ENCODE measurements around the gene PEPD.

The PEPD gene

GRCh38 chr19:33348301-33349010 lies 173.1 kb downstream of the PEPD start:
- no peak for DNase-seq
- no peak overlapping the region for H3K4me2 ChIP-seq (ENCODE audit: low read depth, low read length)

GRCh38 chr19:33347300-33347699 lies 174.3 kb downstream of the PEPD start:
- no peak for TF ChIP-seq EZH2 (optimal IDR thresholded peaks at IDR 0.05; ENCODE audit: low read depth, low read length)
- H3K27me3 ChIP-seq (replicated peaks; ENCODE audit: insufficient read depth, low read length) = peaks cover 94% of the 10 kb centered on the region
- H4K20me1 ChIP-seq (ENCODE audit: insufficient read depth, low read length) = no peaks in the 10 kb centered on the region
- no peak for DNase-seq
- H2AFZ ChIP-seq (ENCODE audit: low read length) = no peak overlapping the region
- no peak overlapping the region for H3K27ac ChIP-seq (ENCODE audit: low read length)
- no peaks in the 10 kb centered on the region for H3K9me3 ChIP-seq (replicated peaks; ENCODE audit: insufficient read depth, low read length)
- H3K4me1 ChIP-seq (ENCODE audit: low read length) = no peaks in the 10 kb centered on the region
- H3K9ac ChIP-seq (ENCODE audit: low read length) = no peak overlapping the region
- H3K4me2 ChIP-seq (ENCODE audit: low read depth, low read length) = no peak overlapping the region
- no peaks in the 10 kb centered on the region for H3K36me3 ChIP-seq (replicated peaks; ENCODE audit: insufficient read depth, low read length)
- no peak overlapping the region for H3K4me3 ChIP-seq (ENCODE audit: low read length)
- no peaks in the 10 kb centered on the region for H3K9me2 ChIP-seq (replicated peaks; ENCODE audit: insufficient read depth, low read length)
- H3K79me2 ChIP-seq (ENCODE audit: low read length) = no peaks in the 10 kb centered on the region
- no peaks in the 10 kb centered on the region for H3F3A ChIP-seq (ENCODE audit: insufficient read depth, low read length)

More at GRCh38 chr19:33348301-33349010, 173.1 kb downstream of the PEPD start:
- no peak for TF ChIP-seq CTCF (IDR thresholded peaks at IDR 0.05; ENCODE audit: low read length)
- TF ChIP-seq EZH2 (optimal IDR thresholded peaks at IDR 0.05; ENCODE audit: low read depth, low read length) = no peak
- no peak for TF ChIP-seq EZH2phosphoT487 (IDR thresholded peaks at IDR 0.05; ENCODE audit: low read length)
- H3K9me3 ChIP-seq (replicated peaks; ENCODE audit: insufficient read depth, low read length) = no peaks in the 10 kb centered on the region
- H3K9ac ChIP-seq (ENCODE audit: low read length) = no peak overlapping the region
- no peak overlapping the region for H3K4me3 ChIP-seq (ENCODE audit: low read length)
- no peaks in the 10 kb centered on the region for H3K9me2 ChIP-seq (replicated peaks; ENCODE audit: insufficient read depth, low read length)
- no peaks in the 10 kb centered on the region for H3K4me1 ChIP-seq (ENCODE audit: low read length)
- no peak overlapping the region for H2AFZ ChIP-seq (ENCODE audit: low read length)
- H3K79me2 ChIP-seq (ENCODE audit: low read length) = no peaks in the 10 kb centered on the region
- no peaks in the 10 kb centered on the region for H3F3A ChIP-seq (ENCODE audit: insufficient read depth, low read length)
- H3K27me3 ChIP-seq (replicated peaks; ENCODE audit: insufficient read depth, low read length) = peaks cover 84% of the 10 kb centered on the region
- H3K36me3 ChIP-seq (replicated peaks; ENCODE audit: insufficient read depth, low read length) = no peaks in the 10 kb centered on the region
- H3K27ac ChIP-seq (ENCODE audit: low read length) = no peak overlapping the region
- no peaks in the 10 kb centered on the region for H4K20me1 ChIP-seq (ENCODE audit: insufficient read depth, low read length)

- Histone ChIP-seq H3K4me3 (ENCODE audit: low read length) (no peak overlapping the region), H3K79me2 (ENCODE audit: low read length) (no peaks in the 10 kb centered on the region), H3F3A (ENCODE audit: insufficient read depth, low read length) (no peaks in the 10 kb centered on the region), H3K36me3 (replicated peaks; ENCODE audit: insufficient read depth, low read length) (no peaks in the 10 kb centered on the region), H4K20me1 (ENCODE audit: insufficient read depth, low read length) (no peaks in the 10 kb centered on the region), H2AFZ (ENCODE audit: low read length) (no peak overlapping the region), H3K27ac (ENCODE audit: low read length) (no peak overlapping the region), H3K4me2 (ENCODE audit: low read depth, low read length) (no peak overlapping the region), H3K4me1 (ENCODE audit: low read length) (no peaks in the 10 kb centered on the region), H3K9me2 (replicated peaks; ENCODE audit: insufficient read depth, low read length) (no peaks in the 10 kb centered on the region), H3K9ac (ENCODE audit: low read length) (no peak overlapping the region), H3K27me3 (replicated peaks; ENCODE audit: insufficient read depth, low read length) (peaks cover 88% of the 10 kb centered on the region), H3K9me3 (replicated peaks; ENCODE audit: insufficient read depth, low read length) (no peaks in the 10 kb centered on the region)
- DNase-seq = no peak
- no peak for TF ChIP-seq CTCF (IDR thresholded peaks at IDR 0.05; ENCODE audit: low read length)
Observed at GRCh38 chr19:33346665-33347064, 174.9 kb downstream of the PEPD start.

- Histone ChIP-seq H4K20me1 (ENCODE audit: insufficient read depth, low read length) (no peaks in the 10 kb centered on the region), H3F3A (ENCODE audit: insufficient read depth, low read length) (no peaks in the 10 kb centered on the region)
Observed at GRCh38 chr19:33345163-33345562, 176.4 kb downstream of the PEPD start.

More at GRCh38 chr19:33345163-33345562, 176.4 kb downstream of the PEPD start:
- H3K4me2 ChIP-seq (ENCODE audit: low read depth, low read length) = no peak overlapping the region
- H3K9me2 ChIP-seq (replicated peaks; ENCODE audit: insufficient read depth, low read length) = no peaks in the 10 kb centered on the region
- no peak for DNase-seq
- no peaks in the 10 kb centered on the region for H3K4me1 ChIP-seq (ENCODE audit: low read length)
- H3K36me3 ChIP-seq (replicated peaks; ENCODE audit: insufficient read depth, low read length) = no peaks in the 10 kb centered on the region
- H3K4me3 ChIP-seq (ENCODE audit: low read length) = no peak overlapping the region
- no peaks in the 10 kb centered on the region for H3K79me2 ChIP-seq (ENCODE audit: low read length)
- peaks cover 74% of the 10 kb centered on the region for H3K27me3 ChIP-seq (replicated peaks; ENCODE audit: insufficient read depth, low read length)
- H3K27ac ChIP-seq (ENCODE audit: low read length) = no peak overlapping the region
- no peak overlapping the region for H3K9ac ChIP-seq (ENCODE audit: low read length)
- no peaks in the 10 kb centered on the region for H3K9me3 ChIP-seq (replicated peaks; ENCODE audit: insufficient read depth, low read length)
- H2AFZ ChIP-seq (ENCODE audit: low read length) = no peak overlapping the region
- TF ChIP-seq CTCF (IDR thresholded peaks at IDR 0.05; ENCODE audit: low read length) (no peak), EZH2phosphoT487 (IDR thresholded peaks at IDR 0.05; ENCODE audit: low read length) (no peak), EZH2 (optimal IDR thresholded peaks at IDR 0.05; ENCODE audit: low read depth, low read length) (no peak)
